NCI-H1436 treated with DMSO at 0.1 percent for 48 hours (cell line): ENCODE data around the gene ASMT.
"Not testable (repeated sequence)": the region's sequence is repeated elsewhere in the genome, so short reads cannot be mapped to it uniquely, and the experiment has no call there.

Source experiments
- DNase-seq: peaks from one replicate; lab custom pipeline; 2025; lab: John Stamatoyannopoulos, UW

Gene ASMT

DNA sequence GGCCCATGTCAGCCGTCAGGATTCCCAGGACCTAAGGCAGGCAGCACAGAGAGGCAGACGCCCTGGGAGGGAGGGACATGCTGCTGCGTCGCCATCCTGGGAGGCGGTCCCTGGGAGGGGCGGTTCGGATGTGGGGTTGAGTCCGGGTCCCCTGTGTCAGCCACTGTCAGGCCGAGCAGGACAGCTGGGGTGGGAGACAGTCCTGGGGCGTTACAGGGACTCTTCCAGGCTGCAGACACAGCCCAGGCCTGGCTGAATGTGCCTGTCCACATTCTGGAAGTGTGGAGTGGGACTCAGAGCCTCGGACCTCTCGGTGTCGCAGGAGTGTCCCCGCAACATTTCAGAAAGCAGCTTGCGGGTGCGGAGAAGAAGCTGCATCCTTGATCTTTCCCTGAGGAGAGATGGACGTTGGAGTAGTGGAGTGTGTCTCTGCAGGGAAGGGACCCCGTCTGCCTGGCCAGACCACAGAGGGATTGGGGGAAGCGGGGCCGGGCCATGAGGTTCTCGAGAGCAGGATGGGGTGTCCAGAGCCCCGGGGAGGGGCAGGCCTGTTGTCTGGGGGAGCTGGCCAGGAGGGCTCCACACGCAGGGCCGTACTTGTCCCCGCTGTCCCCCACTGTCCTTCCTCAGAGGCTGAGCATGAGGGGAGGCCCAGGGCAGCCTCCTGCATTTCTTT is 17.4 kb upstream of the ASMT start:
- no peak for DNase-seq

DNA sequence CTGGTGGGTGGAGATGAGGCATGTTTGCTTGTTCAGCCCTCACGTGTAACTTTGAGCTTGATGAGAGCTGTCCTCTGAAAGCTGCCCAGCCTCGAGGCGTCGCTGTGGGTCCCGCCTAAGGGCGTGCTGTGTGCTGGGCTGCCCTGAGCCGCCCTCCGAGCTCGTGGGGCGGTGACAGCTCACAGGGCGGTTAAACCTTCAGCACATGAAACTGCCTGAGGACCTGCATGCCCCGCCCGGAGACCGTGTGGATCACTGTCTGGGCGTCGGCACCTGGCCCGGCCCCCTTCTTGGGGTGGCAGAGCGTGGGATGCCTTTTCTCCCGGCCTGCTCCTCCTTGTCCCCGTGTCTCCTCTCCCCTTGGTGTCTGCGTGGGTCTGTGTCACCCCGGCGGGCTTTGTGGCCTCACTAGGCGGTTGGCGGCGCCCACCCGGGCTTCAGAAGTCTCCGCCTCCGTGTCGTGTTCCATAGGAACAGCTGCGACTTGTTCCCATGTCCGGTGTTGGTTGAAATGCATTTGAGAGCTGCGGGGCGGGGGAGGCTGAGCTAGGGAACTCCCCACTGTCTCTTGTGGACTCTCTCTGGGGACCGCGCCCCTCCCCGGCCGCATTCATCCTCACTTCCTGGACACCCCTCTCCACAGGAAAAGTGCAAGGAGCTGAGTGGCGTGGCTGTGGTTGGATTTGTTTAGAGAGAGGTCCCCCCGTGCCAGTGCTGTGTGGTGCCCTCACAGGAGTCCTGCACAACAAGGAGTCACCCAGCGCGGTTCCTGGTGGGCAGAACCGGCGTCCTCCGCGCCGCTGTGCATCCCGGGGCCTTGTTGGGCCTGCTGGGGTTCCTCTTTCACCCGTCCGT is 16.6 kb upstream of the ASMT start:
- DNase-seq = no peak

DNA sequence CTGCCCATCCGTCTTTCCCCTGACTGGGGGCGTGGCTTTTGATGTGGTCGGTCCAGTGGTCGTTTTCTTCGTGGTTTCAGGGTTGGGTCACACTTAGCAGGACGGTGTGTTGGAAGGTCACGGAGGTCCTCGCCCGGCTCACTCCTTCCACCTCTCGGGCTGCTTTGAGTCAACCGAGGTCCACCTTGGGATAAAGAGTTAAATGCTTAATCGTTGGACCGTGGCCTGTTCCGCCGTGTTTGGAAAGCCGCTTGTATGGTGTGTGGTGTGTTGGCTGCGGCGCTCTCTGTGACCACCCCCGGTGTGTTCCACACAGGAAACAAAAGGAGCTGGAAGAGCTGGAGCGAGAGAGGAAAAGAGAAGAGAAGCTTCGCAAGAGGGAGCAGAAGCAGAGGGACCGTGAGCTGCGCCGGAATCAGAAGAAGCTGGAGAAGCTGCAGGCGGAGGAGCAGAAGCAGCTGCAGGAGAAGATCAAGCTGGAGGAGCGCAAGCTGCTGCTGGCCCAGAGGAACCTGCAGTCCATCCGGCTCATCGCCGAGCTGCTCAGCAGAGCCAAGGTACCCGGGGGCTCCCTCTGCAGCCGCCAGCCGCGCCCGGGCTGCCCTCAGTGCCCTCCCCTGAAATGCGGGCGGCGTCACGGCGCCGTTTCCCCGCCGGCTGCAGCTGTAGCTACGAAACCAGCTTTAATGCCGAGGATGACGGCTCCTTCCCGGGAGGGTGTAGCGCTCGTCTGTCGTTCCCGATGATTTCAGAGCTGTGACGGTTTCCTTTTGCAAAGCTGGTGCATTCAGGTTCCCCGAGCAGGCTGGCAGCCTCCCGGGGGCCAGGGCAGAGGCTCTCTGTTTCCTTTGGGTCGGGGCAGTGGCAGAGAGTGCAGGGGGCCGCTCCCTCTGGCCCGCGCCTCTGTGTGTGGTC is 15.7 kb upstream of the ASMT start:
- no peak for DNase-seq

DNA sequence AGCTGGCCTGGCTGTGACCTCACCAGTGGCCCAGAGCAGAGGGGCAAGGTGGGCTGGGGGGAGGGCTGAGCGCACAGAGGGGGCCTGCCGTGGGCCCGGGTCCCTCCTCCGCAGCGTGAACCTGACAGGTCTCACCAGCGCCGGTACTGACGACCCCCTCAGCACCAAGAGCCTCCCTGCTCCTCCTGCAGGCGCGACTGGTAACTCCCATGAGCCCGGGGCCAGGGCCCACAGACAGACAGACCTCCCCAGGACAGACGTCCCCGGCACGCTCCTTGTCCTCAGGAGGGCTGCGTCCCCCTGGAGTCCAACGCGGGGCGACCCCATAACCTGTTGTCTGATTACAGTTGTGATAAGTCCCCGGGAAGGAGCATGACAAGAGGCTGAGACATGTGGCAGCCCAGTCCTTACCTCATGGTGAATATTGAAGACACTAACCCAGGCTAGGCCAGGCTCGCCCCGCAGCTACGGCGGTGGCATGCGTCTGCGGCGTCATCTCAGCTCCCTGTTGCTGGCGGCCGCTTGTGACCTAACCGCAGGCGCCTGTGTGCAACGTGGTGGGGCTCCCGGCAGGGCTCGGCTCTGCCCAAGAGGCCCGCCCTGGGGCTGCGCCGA is 15.0 kb upstream of the ASMT start:
- no peak for DNase-seq

DNA sequence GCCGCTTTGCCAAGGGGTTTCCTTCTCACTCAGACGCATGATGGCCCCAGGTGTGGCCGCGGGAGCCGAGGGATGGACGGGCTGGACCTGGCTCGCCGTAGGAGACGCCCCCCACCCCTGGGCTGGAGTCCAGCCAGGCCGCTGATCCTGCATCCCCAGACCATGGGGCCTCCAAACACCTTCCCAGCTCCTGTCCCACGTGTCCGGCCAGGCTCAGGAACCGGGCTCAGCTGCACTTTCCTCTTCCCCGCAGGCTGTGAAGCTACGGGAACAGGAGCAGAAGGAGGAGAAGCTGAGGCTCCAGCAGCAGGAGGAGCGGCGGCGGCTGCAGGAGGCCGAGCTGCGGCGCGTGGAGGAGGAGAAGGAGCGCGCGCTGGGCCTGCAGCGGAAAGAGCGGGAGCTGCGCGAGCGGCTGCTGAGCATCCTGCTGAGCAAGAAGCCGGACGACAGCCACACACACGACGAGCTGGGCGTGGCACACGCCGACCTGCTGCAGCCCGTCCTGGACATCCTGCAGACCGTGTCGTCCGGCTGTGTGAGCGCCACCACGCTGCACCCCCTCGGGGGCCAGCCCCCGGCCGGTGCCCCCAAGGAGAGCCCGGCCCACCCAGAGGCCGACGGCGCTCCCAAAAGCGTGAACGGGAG is 14.3 kb upstream of the ASMT start:
- no peak for DNase-seq

DNA sequence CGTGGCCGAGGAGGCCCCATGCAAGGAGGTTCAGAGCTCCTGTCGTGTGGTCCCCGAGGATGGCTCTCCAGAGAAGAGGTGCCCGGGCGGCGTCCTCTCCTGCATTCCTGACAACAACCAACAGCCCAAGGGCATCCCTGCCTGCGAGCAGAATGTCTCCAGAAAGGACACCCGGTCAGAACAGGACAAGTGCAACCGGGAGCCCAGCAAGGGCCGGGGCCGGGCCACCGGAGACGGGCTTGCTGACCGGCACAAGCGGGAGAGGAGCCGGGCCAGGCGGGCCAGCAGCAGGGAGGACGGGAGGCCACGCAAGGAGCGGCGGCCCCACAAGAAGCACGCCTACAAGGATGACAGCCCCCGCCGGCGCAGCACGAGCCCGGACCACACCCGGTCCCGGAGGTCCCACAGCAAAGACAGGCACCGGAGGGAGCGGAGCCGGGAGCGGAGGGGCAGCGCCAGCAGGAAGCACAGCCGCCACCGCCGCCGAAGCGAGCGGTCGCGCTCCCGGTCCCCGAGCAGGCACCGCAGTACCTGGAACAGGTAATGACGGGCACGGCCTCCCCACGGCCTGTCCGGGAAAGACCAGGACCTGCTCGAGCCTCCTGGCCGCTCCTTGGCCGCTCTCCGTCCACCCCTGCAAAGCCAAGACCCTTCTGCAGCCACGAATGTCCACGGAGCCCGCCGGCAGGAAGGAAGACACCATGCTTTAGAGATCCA is 13.7 kb upstream of the ASMT start:
- no peak for DNase-seq

DNA sequence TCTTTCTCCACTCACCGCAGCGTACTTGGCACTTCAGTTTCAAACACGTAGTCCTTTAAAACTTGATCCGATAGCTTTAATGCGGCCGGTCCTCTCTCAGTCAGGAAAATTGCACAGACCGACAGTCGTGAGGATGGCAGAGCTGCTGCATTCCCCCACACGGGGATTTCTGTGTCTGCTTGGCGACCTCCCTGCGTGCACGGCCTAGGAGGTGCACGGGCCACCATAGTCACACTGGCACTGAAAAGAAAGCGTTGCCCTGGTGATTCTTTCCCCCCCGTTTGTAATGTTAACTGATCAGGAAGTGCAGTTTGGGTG is 13.1 kb upstream of the ASMT start:
- DNase-seq = no peak

DNA sequence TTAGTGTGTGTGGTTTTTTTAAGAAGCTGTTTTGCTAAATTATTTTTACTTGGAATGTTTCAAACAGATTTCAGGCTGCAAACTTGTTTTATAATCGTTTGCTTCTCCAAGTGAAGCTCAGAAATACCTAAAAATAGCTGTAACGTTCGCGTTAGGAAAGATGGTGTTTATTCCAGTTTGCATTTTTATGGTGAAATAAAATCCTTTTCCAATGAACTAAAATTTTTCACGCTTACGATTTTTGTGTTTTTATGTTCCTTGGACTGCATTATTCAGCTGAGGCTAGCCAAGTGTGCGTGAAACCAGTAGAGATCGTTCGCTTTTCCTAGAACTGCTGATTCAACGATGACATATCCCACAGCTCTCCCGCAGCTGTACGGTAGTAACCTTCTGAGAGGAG is 12.6 kb upstream of the ASMT start:
- DNase-seq = no peak

DNA sequence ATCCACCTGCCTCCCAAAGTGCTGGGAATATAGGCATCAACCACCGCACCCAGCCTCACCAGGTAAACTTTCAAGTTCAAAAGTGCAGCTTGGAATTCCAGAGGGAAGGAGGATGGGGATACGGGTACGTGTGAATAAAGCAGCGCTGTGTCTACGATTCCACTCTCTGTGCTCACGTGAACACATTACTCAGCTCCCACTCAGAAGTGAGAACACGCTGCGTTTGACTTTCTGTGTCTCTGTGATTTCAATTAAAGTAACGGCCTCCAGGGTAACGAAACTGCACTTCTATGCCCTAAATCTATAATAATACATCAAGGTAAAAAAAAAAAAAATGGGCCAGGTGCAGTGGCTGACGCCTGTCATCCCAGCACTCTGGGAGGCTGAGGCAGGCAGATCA is 8.4 kb upstream of the ASMT start:
- no peak for DNase-seq

DNA sequence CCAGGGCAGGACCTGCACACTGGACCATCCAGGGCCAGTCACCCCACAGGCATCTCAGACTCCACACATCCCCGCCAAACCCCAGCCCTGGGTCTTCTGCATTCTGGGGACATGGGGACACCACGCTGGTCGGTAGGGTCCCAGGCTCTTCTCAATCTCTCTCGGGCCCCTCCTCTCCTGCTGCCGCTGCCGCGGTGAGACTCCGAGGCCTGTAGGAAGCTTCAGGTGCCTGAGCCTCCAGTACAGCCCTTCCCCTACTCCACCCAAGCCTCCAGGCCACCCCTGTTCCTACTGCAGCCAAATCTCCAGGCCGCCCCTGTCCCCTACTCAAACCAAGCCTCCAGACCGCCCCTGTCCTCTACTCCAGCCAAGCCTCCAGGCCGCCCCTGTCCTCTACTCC is 5.5 kb upstream of the ASMT start:
- no peak for DNase-seq

DNA sequence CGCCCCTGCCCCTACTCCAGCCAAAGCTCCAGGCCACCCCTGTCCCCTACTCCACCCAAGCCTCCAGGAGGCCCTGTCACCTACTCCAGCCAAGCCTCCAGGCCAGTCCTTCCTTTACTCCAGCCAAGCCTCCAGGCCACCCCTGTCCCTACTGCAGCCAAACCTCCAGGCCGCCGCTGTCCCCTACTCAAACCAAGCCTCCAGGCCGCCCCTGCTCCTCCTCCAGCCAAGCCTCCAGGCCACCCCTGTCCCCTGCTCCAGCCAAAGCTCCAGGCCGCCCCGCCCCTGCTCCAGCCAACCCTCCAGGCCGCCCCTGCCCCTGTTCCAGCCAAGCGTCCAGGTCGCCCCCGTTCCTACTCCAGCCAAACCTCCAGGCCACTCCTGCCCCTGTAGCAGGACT is 5.1 kb upstream of the ASMT start:
- DNase-seq = no peak

DNA sequence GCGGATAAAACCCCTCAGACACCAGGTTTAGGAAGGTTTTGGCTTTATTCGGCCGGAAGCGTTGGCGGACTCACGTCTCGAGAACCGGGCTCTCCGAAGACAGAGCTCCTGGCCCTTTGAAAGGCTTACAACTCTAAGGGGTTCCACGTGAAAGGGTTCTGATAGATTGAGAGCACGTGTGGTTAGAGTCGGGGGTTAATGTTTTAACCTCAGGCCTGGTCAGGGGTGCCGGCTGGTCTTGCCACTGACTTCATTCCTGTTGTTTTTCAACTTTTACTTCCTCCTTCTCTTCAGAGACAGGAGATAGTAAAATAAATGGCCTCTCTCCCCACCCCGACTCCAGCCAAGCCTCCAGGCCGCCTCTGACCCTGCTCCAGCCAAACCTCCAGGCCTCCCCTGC is 4.7 kb upstream of the ASMT start:
- DNase-seq = no peak

DNA sequence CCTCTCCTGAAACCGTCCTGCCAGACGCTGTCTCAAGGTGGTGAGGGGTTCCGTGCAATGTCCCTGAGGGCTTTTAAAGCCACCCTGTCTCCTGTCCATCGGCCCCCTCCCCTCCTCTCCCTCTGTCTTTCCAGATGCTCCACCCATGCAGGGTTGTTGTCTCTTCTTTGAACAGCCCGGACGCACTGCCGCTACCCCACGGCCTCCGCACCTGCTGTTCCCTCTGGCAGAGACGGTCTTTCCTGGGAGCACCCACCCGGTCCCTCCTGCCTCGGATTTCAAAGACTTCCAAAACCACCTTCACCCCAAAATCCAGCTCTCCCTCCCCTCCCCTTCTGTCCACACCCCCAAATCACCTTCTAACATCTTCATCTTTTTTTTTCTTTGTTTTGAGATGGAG is 4.1 kb upstream of the ASMT start:
- DNase-seq = no peak

DNA sequence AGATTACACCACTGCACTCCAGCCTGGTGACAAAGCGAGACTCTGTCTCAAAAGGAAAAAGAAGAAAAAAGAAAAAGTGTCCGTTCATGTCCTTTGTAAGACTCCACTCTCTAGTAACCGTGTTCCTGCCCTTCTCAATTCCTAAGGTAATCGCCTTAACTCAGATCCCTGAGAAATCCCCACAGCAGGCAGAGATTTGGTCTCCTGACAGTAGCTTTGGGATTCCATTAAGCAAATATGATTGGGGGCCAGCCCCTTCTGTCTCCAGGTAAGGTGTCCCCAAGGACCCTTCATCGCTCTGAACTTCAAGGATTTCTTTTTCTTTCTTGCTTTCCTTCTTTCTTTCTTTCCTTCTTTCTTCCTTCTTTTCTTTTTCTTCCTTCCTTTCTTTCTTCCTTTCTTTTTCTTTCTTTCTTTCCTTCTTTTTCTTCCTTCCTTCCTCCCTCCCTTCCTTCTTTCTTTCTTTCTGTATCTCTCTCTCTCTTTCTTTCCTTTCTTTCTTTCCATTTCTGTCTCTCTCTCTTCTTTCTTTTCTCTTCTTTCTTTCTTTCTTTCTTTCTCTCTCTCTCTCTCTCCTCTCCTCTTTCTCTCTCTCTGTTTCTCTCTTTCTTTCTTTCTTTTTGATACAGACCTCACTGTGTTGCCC is 2.1 kb upstream of the ASMT start:
- no peak for DNase-seq

DNA sequence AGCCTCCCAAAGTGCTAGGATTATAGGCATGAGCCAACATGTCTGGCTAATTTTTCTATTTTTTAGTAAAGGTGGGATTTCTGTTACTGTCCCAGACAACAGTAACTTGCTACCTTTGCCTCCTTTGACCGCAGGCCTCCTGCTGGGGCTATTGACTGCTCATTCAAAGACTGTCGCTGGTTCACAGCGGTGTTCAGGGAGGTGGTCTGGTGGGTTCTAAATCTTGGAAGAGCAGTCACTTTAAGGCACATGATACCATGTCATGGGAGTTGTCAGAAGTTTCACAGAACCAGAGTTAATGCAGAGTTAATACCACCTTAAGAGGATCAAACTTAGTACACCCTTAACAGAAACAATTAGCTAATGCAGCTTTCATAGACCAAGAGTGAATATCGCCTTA is 3.8 kb downstream of the ASMT start:
- no peak for DNase-seq

DNA sequence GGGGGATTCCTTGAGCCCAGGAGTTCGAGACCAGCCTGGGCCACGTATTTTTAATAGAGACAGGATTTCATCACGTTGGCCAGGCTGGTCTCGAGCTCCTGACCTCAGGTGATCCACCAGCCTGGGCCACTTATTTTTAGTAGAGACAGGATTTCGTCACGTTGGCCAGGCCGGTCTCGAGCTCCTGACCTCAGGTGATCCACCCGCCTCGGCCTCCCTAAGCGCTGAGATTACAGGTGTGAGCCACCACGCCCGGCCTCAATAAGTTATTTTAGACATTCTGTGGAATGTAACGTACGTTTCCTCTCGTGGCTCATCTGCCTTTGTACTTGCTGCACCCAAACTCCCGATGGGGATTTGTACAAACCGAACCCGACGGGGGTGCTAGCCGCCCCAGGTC is 8.8 kb downstream of the ASMT start:
- no peak for DNase-seq

DNA sequence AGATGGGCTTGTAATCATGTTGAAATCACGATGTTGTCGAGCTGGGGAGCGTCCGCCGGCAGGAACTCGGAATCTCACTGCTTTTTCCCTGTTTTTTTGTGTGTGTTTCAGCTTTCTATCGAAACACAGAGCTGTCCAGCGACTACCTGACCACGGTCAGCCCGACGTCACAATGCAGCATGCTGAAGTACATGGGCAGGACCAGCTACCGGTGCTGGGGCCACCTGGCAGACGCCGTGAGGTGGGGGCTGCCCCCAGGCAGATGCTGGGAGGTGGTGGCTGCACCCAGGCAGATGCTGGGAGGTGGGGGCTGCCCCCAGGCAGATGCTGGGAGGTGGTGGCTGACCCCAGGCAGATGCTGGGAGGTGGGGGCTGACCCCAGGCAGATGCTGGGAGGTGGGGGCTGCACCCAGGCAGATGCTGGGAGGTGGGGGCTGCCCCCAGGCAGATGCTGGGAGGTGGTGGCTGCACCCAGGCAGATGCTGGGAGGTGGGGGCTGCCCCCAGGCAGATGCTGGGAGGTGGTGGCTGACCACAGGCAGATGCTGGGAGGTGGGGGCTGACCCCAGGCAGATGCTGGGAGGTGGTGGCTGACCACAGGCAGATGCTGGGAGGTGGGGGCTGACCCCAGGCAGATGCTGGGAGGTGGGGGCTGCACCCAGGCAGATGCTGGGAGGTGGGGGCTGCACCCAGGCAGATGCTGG is 9.4 kb downstream of the ASMT start:
- DNase-seq = not testable (repeated sequence)

DNA sequence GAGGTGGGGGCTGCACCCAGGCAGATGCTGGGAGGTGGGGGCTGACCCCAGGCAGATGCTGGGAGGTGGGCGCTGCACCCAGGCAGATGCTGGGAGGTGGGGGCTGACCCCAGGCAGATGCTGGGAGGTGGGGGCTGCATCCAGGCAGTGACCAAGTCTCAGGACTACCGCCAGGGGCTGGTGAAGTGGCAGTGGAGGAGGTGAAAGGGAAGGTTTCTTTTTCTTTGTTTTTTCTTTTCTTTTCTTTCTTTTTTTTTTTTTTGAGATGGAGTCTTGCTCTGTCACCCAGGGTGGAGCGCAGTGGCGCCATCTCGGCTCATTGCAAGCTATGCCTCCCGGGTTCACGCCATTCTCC is 10.0 kb downstream of the ASMT start:
- DNase-seq = not testable (repeated sequence)

DNA sequence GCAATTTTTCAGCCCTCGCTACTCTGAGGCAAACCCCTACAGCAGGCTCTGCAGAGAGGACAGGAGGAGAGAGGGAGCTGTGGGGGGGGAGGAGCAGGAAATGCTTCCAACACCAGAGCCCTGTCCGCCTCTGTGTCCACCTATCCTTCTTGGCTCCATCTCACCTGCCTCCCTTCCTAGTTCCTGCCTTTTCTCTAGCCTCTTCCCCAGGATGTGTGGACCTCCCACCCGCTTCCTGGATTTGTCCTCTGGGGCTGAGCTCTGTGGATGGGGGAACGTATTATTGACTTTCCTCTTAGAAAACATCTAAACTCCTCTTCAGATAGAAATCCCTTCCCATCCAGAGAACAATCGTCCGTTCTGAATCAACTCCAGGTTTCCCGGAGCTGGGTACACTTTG is 14.4 kb downstream of the ASMT start:
- DNase-seq = no peak

DNA sequence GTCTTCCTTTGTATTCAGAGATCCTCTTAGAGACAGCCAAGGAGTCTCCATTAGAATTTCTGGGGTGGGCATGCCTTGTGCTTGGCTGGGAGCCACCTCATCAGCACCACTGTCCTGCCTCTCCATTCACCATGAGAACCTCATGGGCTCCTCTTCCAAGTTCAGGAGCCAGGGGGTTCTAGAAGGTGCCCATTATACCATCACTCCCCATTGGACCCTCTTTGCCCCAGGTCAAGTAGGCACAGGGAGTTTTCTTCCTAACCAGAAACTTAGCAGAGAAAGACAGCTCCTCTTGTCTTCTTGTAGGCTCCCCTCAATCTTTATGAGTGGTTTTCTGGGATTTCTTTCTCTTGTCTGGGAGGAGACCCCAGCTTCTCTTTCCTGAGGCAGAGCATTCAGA is 31.1 kb downstream of the ASMT start:
- no peak for DNase-seq
